GM12874 (cell line): ENCODE data around the gene EXOC3.

ENCODE experiments used
- TF ChIP-seq, protein P1 (sequence below): IDR thresholded peaks from 2 replicates; pipeline ENCODE4 v1.5.1; 2011; ENCODE audit warnings: low read depth, mild to moderate bottlenecking, control low read depth, low read length, moderate library complexity; ENCODE audit not compliant: insufficient read depth

EXOC3 gene

DNA sequence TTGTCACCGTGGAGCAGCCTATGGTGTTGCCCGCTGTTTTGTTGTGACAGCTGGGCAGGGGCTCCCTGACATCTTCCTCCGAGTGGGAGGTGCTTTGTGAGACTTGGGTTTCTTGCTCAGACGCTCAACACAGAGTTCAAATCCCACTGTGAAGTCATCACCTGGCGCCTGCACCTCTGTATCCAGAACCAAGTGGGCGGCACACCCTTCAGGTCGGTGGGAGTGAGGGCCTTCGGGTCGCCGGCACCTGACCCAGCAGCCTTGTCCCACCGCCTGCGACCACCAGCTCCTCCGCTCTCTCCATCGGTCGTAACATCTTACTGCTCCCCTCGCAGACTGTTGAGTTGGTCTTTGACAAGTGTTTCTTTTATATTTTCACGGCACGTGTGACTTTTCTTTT lies 37.6 kb upstream of the EXOC3 start:
- TF ChIP-seq, protein P1, sequence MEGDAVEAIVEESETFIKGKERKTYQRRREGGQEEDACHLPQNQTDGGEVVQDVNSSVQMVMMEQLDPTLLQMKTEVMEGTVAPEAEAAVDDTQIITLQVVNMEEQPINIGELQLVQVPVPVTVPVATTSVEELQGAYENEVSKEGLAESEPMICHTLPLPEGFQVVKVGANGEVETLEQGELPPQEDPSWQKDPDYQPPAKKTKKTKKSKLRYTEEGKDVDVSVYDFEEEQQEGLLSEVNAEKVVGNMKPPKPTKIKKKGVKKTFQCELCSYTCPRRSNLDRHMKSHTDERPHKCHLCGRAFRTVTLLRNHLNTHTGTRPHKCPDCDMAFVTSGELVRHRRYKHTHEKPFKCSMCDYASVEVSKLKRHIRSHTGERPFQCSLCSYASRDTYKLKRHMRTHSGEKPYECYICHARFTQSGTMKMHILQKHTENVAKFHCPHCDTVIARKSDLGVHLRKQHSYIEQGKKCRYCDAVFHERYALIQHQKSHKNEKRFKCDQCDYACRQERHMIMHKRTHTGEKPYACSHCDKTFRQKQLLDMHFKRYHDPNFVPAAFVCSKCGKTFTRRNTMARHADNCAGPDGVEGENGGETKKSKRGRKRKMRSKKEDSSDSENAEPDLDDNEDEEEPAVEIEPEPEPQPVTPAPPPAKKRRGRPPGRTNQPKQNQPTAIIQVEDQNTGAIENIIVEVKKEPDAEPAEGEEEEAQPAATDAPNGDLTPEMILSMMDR, result no peak

DNA sequence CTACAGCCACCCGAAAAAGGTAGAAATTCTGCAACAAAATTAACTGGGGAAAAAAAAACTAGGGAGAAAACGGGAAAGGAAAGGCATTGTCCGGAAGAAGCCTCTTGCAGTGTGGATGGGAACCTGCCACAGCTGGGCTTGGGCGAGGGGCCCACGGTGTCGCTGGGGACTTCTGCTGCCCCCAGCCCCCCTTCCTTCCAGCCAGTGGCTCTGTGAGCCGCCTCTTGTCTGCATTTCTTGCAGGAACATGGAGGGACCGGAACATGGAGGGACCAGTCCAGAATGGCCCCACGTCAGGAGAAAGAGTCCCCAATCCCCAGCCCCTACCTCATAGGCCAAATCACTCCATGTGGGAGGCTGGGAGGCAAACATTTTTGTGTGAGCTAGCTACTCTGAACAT lies 36.9 kb upstream of the EXOC3 start:
- TF ChIP-seq, protein P1, result no peak

DNA sequence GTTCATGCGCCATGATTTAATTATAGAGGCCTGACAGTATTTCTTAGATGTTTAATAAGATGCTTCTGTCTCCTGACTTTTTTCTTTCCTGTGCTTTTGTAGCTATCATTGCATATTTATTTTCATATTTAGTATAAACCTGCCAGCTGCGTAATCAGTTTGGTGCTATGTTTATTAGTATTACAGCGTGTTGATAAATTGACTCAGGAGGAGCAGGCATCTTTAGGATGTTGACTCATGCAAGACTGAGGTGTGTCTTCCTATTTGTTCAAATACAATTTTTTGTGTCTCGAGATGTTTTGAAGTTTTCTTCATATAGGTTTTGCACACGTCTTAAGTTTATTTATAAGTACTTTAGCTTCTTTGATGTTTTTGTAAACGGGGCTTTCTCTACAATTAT lies 35.9 kb upstream of the EXOC3 start:
- TF ChIP-seq, protein P1, result no peak

DNA sequence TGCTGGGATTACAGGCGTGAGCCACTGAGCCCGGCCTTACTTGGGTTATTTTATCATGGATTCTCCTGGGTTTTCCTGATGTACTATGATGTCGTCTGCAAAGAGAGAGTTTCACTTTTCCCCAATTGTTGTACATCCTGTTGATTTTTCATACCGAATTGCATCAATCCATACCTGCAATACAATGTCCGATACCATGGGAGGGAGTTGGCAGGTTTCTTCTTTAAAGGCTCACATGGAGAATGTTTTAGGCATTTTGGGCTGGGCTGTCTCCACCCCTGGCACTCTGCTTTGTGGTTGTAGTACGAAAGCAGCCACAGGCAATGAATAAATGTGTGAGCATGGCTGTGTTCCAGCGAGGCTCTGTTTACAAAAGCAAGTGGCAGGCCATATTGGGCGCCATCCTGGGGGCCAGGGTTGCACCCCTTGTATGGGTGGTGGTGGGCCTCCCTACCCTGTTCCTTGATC lies 35.1 kb upstream of the EXOC3 start:
- TF ChIP-seq, protein P1, result no peak

DNA sequence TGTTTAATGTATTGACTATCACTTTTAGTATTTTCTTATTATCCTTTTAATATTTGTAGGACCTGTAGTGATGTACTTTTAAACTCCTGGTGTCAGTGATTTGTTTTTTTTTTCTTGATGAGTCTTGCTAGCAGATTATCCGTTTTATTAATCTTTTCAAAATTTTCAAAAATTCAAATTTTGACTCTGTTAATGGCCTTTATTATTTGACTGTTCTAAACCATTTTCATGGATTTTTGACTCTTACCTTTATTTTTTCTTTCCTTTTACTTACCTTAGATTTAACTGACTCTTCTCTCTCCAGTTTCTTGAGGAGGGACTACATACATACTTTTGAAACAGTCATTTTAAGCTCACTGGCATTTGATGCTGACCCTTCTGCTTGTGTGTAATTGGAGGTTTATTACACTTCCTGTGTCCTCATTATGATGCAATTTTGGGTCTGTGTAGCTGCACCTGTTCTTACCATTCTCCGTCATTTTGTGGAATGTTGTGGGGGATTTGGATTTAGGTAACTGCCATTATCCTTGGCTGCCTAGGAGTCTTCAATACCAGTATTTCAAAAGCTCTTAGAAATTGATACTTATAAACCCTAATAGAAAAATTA lies 32.0 kb upstream of the EXOC3 start:
- TF ChIP-seq, protein P1, result no peak

DNA sequence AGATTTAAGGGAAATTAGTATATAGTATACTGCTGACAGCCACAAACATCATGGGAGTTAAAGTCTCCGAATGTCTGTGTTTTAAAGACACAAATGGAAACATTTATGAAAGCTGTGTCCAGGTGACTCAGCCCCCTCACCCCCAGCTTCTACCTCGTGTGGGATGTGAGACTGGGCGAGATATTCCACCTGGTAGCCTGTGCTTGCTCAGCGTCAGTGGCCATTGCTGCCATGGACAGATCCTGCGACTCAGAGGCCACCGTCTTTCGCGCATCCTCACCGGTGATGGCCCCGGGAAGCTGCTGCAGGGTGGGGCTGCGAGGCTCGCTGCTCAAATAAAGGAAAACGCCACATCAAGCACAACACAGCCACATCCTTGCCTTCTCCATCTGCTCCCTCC lies 31.2 kb upstream of the EXOC3 start:
- TF ChIP-seq, protein P1, result no peak

DNA sequence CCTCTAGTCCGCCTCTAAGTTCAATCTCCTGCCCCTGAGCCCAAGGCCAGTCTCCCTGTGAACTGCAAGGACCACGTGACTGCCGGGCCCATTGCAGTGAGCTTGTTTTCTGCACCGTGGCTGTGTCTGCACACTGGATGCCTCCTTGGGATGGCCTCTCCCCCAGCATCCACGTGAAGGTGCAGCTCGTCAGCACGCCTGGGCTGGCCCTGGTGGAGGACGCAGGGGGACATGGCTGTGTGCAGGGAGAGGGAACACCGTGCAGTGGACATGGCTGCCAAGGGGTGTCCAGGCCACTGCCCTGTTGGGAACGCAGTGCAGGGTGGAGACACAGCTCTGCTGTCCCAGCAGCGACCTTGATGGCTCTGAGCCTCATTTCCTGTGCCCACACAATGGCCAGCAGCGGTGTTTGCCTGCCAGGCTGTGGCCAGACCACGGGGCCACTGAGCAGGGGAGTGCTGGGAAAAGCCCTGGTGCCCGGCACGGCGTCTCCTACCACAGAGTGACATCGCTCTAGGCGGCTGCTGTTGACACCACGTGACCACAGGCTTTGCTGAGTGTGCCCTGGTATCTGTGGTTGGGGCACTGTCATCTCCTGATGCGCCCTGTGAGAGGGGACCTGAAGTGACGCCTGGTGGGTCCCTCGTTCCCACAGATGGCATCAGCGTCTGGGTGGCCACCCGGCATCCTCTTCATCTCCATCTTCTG lies 26.9 kb upstream of the EXOC3 start:
- TF ChIP-seq, protein P1, result no peak
